HepG2 (cell line): ENCODE data around the gene ITGA2. TPM values are rescaled to one million over a fixed set of nuclear protein-coding genes. Genes with fewer than 3 reads are reported as not detected.

ENCODE experiments used
- ATF1 ChIP-seq: IDR thresholded peaks from 2 replicates; pipeline ENCODE4 v1.6.1; 2016; ENCODE audit warnings: mild to moderate bottlenecking, control low read depth
- CBX2 ChIP-seq, 2 experiments: fragments of 200-600 bp in 1 of 2; sonication (generic); formaldehyde crosslinking in 1 of 2; IDR thresholded peaks; 2 replicates each; pipeline versions ENCODE4 v1.7.0 to v1.8.1; 2018 to 2022; ENCODE audit warnings: low read depth in 2 of 2, low read length in 1 of 2, mild to moderate bottlenecking in 1 of 2, missing genetic modification reagents in 1 of 2
- DR1 ChIP-seq: sonication (generic); formaldehyde crosslinking; IDR thresholded peaks from 2 replicates; pipeline ENCODE4 v1.8.0; 2021; ENCODE audit warnings: mild to moderate bottlenecking, missing genetic modification reagents, inconsistent platforms
- FOXP4 ChIP-seq: sonication (generic); formaldehyde crosslinking; IDR thresholded peaks from 2 replicates; pipeline ENCODE4 v1.4.0; 2020; ENCODE audit warnings: missing genetic modification reagents
- GPBP1L1 ChIP-seq: sonication (generic); formaldehyde crosslinking; IDR thresholded peaks from 2 replicates; pipeline ENCODE4 v1.5.0; 2020; ENCODE audit warnings: mild to moderate bottlenecking, missing genetic modification reagents
- HINFP ChIP-seq: sonication (generic); formaldehyde crosslinking; IDR thresholded peaks from 2 replicates; pipeline ENCODE4 v1.4.0; 2020; ENCODE audit warnings: low read depth, mild to moderate bottlenecking, missing genetic modification reagents
- IRF2 ChIP-seq: IDR thresholded peaks from 2 replicates; pipeline ENCODE4 v1.6.1; 2018; ENCODE audit warnings: missing genetic modification reagents, missing compliant biosample characterization
- KLF15 ChIP-seq: sonication (generic); formaldehyde crosslinking; IDR thresholded peaks from 2 replicates; pipeline ENCODE4 v1.8.1; 2023; ENCODE audit warnings: borderline replicate concordance, mild to moderate bottlenecking, inconsistent platforms, missing genetic modification reagents, mixed read lengths
- MIER2 ChIP-seq: IDR thresholded peaks from 2 replicates; pipeline ENCODE4 v1.6.1; 2016; ENCODE audit warnings: missing biosample characterization, missing genetic modification reagents
- NPAS2 ChIP-seq: sonication (generic); formaldehyde crosslinking; IDR thresholded peaks from 2 replicates; pipeline ENCODE4 v1.8.0; 2022; ENCODE audit warnings: mild to moderate bottlenecking, missing genetic modification reagents, borderline replicate concordance
- PCBP2 ChIP-seq: fragments of 200-400 bp; formaldehyde crosslinking; optimal IDR thresholded peaks from 2 replicates; pipeline ENCODE3; 2018; ENCODE audit warnings: low read length, low read depth; ENCODE audit not compliant: poor library complexity, severe bottlenecking
- RBM39 ChIP-seq: fragments of 200-400 bp; formaldehyde crosslinking; IDR thresholded peaks from one replicate; pipeline ENCODE4 v1.6.1; 2018; ENCODE audit warnings: antibody characterized with exemption, mild to moderate bottlenecking, low read depth, low read length; ENCODE audit not compliant: poor library complexity, severe bottlenecking
- ZBTB42 ChIP-seq: sonication (generic); formaldehyde crosslinking; IDR thresholded peaks from 2 replicates; pipeline ENCODE4 v1.5.0; 2020; ENCODE audit warnings: mild to moderate bottlenecking, missing genetic modification reagents
- ZBTB7B ChIP-seq: sonication (generic); formaldehyde crosslinking; IDR thresholded peaks from 2 replicates; pipeline ENCODE4 v1.4.0; 2020; ENCODE audit warnings: missing genetic modification reagents
- ZFP90 ChIP-seq: sonication (generic); formaldehyde crosslinking; IDR thresholded peaks from 2 replicates; pipeline ENCODE4 v1.8.0; 2022; ENCODE audit warnings: missing genetic modification reagents, mild to moderate bottlenecking, inconsistent platforms, borderline replicate concordance
- ZNF296 ChIP-seq: sonication (generic); formaldehyde crosslinking; conservative IDR thresholded peaks from 2 replicates; pipeline ENCODE4 v1.5.0; 2020; ENCODE audit warnings: mild to moderate bottlenecking, missing genetic modification reagents
- ZNF431 ChIP-seq: sonication (generic); formaldehyde crosslinking; IDR thresholded peaks from 2 replicates; pipeline ENCODE4 v1.9.0; 2022; ENCODE audit warnings: missing genetic modification reagents, low read depth, mild to moderate bottlenecking, borderline replicate concordance
- ZNF441 ChIP-seq: sonication (generic); formaldehyde crosslinking; IDR thresholded peaks from 2 replicates; pipeline ENCODE4 v1.7.0; 2021; ENCODE audit warnings: missing genetic modification reagents, borderline replicate concordance
- ZNF460 ChIP-seq: sonication (generic); formaldehyde crosslinking; IDR thresholded peaks from 2 replicates; pipeline ENCODE4 v1.5.1; 2020; ENCODE audit warnings: missing genetic modification reagents, mild to moderate bottlenecking, borderline replicate concordance
- ZNF468 ChIP-seq: sonication (generic); formaldehyde crosslinking; IDR thresholded peaks from 2 replicates; pipeline ENCODE4 v1.8.0; 2022; ENCODE audit warnings: mild to moderate bottlenecking, moderate library complexity, missing genetic modification reagents
- ZNF7 ChIP-seq: IDR thresholded peaks from 2 replicates; pipeline ENCODE4 v1.6.1; 2016; ENCODE audit warnings: missing biosample characterization, missing genetic modification reagents
- polyA plus RNA-seq, 8 experiments: library from polyadenylated mRNA; depleted of rRNA in 3 of 8; stranded (reverse) in 7 of 8; unstranded in 1 of 8; fragments of >200 nt; fragmentation: Illumina TruSeq in 4 of 8; extraction: Trizol in 4 of 8; gene quantifications; 2 replicates each; pipeline versions ENCODE4 v1.2.1 to v1.2.3, GENCODE V29; 2011 to 2016; ENCODE audit warnings: low read depth in 4 of 8, missing spikeins in 1 of 8, mixed read lengths in 1 of 8; ENCODE audit not compliant: insufficient read depth in 1 of 8
- total RNA-seq, 5 experiments: library from RNA; depleted of rRNA; stranded (reverse); fragments of >200 nt; fragmentation: Illumina TruSeq; extraction: Trizol; gene quantifications; 2 replicates each; pipeline ENCODE4 v1.2.3, GENCODE V29; 2016; ENCODE audit warnings: low read depth in 1 of 5
- TF ChIP-seq, protein P1 (sequence below): sonication (generic); formaldehyde crosslinking; conservative IDR thresholded peaks from 2 replicates; pipeline ENCODE4 v1.8.0; 2022; ENCODE audit warnings: low read depth, missing genetic modification reagents

Gene ITGA2
- total and polyA plus RNA-seq, 2 of the 13 experiments (the other 11 are each of a cell fraction or from before 2014, with no cell fraction given): 15.8 to 58.3 TPM

DNA sequence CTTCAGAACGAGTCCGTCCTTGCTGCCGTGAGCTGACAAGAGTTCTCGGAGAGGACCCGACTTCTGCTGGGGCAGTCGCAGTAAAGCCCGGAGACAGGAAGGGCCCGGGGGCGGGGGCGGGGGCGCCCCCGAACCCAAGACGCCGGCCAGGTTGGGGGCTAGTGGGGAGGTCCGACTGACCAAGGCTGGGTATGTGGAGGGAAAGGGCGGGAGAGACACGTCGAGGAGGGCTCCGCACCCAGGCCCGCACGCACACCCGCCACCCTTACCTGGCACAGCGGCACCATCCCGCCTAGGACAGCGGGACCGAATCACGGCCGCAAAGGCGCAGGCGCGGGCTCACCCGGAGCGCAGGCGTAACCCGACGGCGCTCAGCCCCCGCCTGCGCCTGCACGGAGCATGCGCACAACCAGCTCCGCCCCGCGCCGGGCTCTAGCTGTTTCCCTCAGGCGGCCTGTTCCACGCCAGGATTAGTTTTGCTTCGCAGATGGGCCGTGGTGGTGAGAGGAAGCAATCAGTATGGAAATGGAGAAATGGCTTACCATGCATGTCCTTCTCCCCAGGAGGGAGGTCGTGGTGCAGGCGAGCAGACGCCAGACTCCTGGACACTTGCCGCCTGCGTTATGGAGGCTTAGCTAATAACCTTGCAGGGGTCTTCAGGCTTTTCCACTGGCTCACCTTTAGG, 120.4 kb downstream of the ITGA2 start, which contains the start of gene MOCS2 (continued):
- no peak for TF ChIP-seq GPBP1L1 (CRISPR knock-in tag)
- TF ChIP-seq CBX2 (IDR thresholded peaks at IDR 0.05; ENCODE audit: low read depth, low read length): no peak
- no peak for TF ChIP-seq CBX2 (CRISPR knock-in tag; IDR thresholded peaks at IDR 0.05; ENCODE audit: low read depth)
- TF ChIP-seq ZNF7 (CRISPR knock-in tag): no peak
- no peak; the same call in 1 of the 2 replicates for TF ChIP-seq MIER2 (CRISPR knock-in tag)
- peak; percentile 54; the same call in 1 of the 2 replicates for TF ChIP-seq HINFP (CRISPR knock-in tag)
- TF ChIP-seq ZNF296 (CRISPR knock-in tag): no peak
- TF ChIP-seq KLF15 (CRISPR knock-in tag): no peak
- no peak for TF ChIP-seq NPAS2
- TF ChIP-seq PCBP2: no peak
- no peak; the same call in 1 of the 2 replicates for TF ChIP-seq ZBTB7B
- no peak for TF ChIP-seq ATF1 (CRISPR knock-in tag)
- TF ChIP-seq FOXP4: peak; percentile 27
- no peak for TF ChIP-seq ZNF460 (CRISPR knock-in tag)
- no peak; the same call in 1 of the 2 replicates for TF ChIP-seq ZNF441
- 0 out of 2 replicates have a peak, but pooled peaks have one; percentile 66 for TF ChIP-seq ZBTB42 (CRISPR knock-in tag)
- TF ChIP-seq DR1: peak; percentile 42; the same call in 1 of the 2 replicates
- peak; percentile 66 for TF ChIP-seq ZFP90 (CRISPR knock-in tag)
- 0 out of 2 replicates have a peak, but pooled peaks have one; percentile 86 for TF ChIP-seq ZNF468 (CRISPR knock-in tag)
- TF ChIP-seq RBM39: peak; percentile 69
- TF ChIP-seq IRF2 (CRISPR knock-in tag): peak; percentile 27; the same call in 1 of the 2 replicates
- TF ChIP-seq ZNF431 (CRISPR knock-in tag): no peak
- TF ChIP-seq, protein P1, sequence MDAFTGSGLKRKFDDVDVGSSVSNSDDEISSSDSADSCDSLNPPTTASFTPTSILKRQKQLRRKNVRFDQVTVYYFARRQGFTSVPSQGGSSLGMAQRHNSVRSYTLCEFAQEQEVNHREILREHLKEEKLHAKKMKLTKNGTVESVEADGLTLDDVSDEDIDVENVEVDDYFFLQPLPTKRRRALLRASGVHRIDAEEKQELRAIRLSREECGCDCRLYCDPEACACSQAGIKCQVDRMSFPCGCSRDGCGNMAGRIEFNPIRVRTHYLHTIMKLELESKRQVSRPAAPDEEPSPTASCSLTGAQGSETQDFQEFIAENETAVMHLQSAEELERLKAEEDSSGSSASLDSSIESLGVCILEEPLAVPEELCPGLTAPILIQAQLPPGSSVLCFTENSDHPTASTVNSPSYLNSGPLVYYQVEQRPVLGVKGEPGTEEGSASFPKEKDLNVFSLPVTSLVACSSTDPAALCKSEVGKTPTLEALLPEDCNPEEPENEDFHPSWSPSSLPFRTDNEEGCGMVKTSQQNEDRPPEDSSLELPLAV: no peak
